Skeletal muscle tissue (tissue), 1 donor: ENCODE results near the gene ADAM17. TPM values are rescaled to one million over a fixed set of nuclear protein-coding genes. Genes with fewer than 3 reads are reported as not detected.

Experiments used
- total RNA-seq: library from RNA; depleted of rRNA; stranded (reverse); fragments of >200 nt; gene quantifications from one replicate; pipeline ENCODE4 v1.2.3, GENCODE V29; 2014

The ADAM17 gene
- total RNA-seq, 1 donor from 2014 or later: 20.4 TPM

Other genes starting within 250 kb of the ADAM17 start
- 37.1 TPM for gene ITGB1BP1, start 132.3 kb downstream of the ADAM17 start, total RNA-seq
- 27.7 TPM for gene CPSF3, start 132.2 kb downstream of the ADAM17 start, total RNA-seq
- gene IAH1, start 81.3 kb downstream of the ADAM17 start, total RNA-seq: 57.9 TPM
- 140 TPM for gene YWHAQ, start 75.2 kb upstream of the ADAM17 start, total RNA-seq